ENCODE measurements around the gene FGFRL1. TPM values are rescaled to one million over a fixed set of nuclear protein-coding genes. Genes with fewer than 3 reads are reported as not detected.
A peak's percentile ranks its signal among the peaks of the same experiment; 100 is the strongest.

FGFRL1 gene
- total and polyA plus RNA-seq, 2 of the 13 experiments (the other 11 are each of a cell fraction or from before 2014, with no cell fraction given) = 19.1 to 30.6 TPM

DNA sequence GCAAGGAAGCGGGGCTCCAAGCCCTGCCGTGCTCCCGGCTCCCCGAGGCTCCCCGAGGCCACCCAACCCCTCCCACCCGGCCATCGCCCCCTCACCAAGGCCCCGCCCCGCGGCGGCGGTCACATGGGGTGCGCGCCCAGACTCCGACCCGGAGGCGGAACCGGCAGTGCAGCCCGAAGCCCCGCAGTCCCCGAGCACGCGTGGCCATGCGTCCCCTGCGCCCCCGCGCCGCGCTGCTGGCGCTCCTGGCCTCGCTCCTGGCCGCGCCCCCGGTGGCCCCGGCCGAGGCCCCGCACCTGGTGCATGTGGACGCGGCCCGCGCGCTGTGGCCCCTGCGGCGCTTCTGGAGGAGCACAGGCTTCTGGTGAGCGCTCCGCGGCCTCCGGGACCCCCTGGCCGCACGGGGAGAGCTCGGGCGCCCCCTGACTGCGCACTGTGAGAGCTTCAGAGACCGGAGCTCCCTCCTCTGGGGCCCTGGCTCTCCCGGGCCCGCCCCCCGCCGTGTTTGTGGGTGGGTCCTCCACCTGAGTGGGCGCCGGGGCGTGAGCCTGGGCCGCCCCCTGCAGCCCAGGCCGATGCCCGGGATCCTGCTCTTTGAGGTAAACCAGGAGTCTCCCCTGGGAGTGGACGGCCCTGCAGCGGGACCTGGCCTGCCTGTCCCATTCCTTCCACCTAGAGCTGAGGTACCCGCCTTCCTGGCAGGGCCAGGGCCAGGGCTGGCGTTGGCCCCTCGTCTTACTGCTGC, 24.4 kb upstream of the FGFRL1 start, which contains the start of gene IDUA (continued):
- TF ChIP-seq, protein P1, sequence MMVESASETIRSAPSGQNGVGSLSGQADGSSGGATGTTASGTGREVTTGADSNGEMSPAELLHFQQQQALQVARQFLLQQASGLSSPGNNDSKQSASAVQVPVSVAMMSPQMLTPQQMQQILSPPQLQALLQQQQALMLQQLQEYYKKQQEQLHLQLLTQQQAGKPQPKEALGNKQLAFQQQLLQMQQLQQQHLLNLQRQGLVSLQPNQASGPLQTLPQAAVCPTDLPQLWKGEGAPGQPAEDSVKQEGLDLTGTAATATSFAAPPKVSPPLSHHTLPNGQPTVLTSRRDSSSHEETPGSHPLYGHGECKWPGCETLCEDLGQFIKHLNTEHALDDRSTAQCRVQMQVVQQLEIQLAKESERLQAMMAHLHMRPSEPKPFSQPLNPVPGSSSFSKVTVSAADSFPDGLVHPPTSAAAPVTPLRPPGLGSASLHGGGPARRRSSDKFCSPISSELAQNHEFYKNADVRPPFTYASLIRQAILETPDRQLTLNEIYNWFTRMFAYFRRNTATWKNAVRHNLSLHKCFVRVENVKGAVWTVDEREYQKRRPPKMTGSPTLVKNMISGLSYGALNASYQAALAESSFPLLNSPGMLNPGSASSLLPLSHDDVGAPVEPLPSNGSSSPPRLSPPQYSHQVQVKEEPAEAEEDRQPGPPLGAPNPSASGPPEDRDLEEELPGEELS (CRISPR knock-in tag; IDR thresholded peaks at IDR 0.05) = peak; percentile 11; the same call in 1 of the 2 replicates
- TF ChIP-seq ZNF543 (CRISPR knock-in tag; IDR thresholded peaks at IDR 0.05) (peak; percentile 72; the same call in 1 of the 2 replicates), NCOA5 (CRISPR knock-in tag; IDR thresholded peaks at IDR 0.05) (0 out of 2 replicates have a peak, but pooled peaks have one; percentile 9), ZNF224 (CRISPR knock-in tag; IDR thresholded peaks at IDR 0.05) (no peak; the same call in 1 of the 2 replicates), ZNF18 (CRISPR knock-in tag; IDR thresholded peaks at IDR 0.05; ENCODE audit: insufficient replicate concordance) (peak; percentile 63), ZNF350 (CRISPR knock-in tag; IDR thresholded peaks at IDR 0.05; ENCODE audit: borderline replicate concordance, low read depth) (0 out of 2 replicates have a peak, but pooled peaks have one; percentile 11), GATAD2A (CRISPR knock-in tag; IDR thresholded peaks at IDR 0.05) (no peak; the same call in 1 of the 2 replicates), CTCF (CRISPR knock-in tag; IDR thresholded peaks at IDR 0.05) (peak; percentile 79), RNF2 (conservative IDR thresholded peaks at IDR 0.05; ENCODE audit: low read depth) (0 out of 2 replicates have a peak, but pooled peaks have one; percentile 33), ZNF746 (CRISPR knock-in tag; IDR thresholded peaks at IDR 0.05) (peak; percentile 72; the same call in 1 of the 2 replicates), HOXA5 (CRISPR knock-in tag; IDR thresholded peaks at IDR 0.05) (peak; percentile 57; the same call in 1 of the 2 replicates), IRF2 (CRISPR knock-in tag; IDR thresholded peaks at IDR 0.05) (no peak; the same call in 1 of the 2 replicates), JARID2 (CRISPR knock-in tag; IDR thresholded peaks at IDR 0.05; ENCODE audit: insufficient replicate concordance) (no peak), ZNF766 (CRISPR knock-in tag; IDR thresholded peaks at IDR 0.05; ENCODE audit: borderline replicate concordance) (peak; percentile 69; the same call in 1 of the 2 replicates), ZNF441 (CRISPR knock-in tag; IDR thresholded peaks at IDR 0.05; ENCODE audit: borderline replicate concordance) (0 out of 2 replicates have a peak, but pooled peaks have one; percentile 22), ZSCAN22 (CRISPR knock-in tag; IDR thresholded peaks at IDR 0.05) (0 out of 2 replicates have a peak, but pooled peaks have one; percentile 39), RBM22 (optimal IDR thresholded peaks at IDR 0.05; ENCODE audit: low read length) (peak; percentile 97), ZNF629 (CRISPR knock-in tag; conservative IDR thresholded peaks at IDR 0.05) (peak; percentile 33), DNMT1 (CRISPR knock-in tag; IDR thresholded peaks at IDR 0.05) (peak; percentile 90; the same call in 1 of the 2 replicates), MIER2 (CRISPR knock-in tag; IDR thresholded peaks at IDR 0.05) (no peak)
- TF ChIP-seq, protein P2, sequence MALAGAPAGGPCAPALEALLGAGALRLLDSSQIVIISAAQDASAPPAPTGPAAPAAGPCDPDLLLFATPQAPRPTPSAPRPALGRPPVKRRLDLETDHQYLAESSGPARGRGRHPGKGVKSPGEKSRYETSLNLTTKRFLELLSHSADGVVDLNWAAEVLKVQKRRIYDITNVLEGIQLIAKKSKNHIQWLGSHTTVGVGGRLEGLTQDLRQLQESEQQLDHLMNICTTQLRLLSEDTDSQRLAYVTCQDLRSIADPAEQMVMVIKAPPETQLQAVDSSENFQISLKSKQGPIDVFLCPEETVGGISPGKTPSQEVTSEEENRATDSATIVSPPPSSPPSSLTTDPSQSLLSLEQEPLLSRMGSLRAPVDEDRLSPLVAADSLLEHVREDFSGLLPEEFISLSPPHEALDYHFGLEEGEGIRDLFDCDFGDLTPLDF (CRISPR knock-in tag; IDR thresholded peaks at IDR 0.05) = peak; percentile 50; the same call in 1 of the 2 replicates
- TF ChIP-seq, protein P3, sequence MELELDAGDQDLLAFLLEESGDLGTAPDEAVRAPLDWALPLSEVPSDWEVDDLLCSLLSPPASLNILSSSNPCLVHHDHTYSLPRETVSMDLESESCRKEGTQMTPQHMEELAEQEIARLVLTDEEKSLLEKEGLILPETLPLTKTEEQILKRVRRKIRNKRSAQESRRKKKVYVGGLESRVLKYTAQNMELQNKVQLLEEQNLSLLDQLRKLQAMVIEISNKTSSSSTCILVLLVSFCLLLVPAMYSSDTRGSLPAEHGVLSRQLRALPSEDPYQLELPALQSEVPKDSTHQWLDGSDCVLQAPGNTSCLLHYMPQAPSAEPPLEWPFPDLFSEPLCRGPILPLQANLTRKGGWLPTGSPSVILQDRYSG (CRISPR knock-in tag; IDR thresholded peaks at IDR 0.05) = no peak; the same call in 1 of the 2 replicates

All from HepG2 (cell line).